ENCODE measurements around the gene MUC20. TPM values are rescaled to one million over a fixed set of nuclear protein-coding genes. Genes with fewer than 3 reads are reported as not detected.
A peak's percentile ranks its signal among the peaks of the same experiment; 100 is the strongest.
"Not testable (repeated sequence)": the region's sequence is repeated elsewhere in the genome, so short reads cannot be mapped to it uniquely, and the experiment has no call there.

MUC20 gene, protein sequence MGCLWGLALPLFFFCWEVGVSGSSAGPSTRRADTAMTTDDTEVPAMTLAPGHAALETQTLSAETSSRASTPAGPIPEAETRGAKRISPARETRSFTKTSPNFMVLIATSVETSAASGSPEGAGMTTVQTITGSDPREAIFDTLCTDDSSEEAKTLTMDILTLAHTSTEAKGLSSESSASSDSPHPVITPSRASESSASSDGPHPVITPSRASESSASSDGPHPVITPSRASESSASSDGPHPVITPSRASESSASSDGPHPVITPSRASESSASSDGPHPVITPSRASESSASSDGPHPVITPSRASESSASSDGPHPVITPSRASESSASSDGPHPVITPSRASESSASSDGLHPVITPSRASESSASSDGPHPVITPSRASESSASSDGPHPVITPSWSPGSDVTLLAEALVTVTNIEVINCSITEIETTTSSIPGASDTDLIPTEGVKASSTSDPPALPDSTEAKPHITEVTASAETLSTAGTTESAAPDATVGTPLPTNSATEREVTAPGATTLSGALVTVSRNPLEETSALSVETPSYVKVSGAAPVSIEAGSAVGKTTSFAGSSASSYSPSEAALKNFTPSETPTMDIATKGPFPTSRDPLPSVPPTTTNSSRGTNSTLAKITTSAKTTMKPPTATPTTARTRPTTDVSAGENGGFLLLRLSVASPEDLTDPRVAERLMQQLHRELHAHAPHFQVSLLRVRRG
- total RNA-seq (10 to 100 TPM in 2 of 6 donors, 1 to 10 TPM in 4; 5.2 to 35.9 (median 8.5) TPM), polyA plus RNA-seq (10 to 100 TPM; 28.8 to 30.4 TPM)

DNA sequence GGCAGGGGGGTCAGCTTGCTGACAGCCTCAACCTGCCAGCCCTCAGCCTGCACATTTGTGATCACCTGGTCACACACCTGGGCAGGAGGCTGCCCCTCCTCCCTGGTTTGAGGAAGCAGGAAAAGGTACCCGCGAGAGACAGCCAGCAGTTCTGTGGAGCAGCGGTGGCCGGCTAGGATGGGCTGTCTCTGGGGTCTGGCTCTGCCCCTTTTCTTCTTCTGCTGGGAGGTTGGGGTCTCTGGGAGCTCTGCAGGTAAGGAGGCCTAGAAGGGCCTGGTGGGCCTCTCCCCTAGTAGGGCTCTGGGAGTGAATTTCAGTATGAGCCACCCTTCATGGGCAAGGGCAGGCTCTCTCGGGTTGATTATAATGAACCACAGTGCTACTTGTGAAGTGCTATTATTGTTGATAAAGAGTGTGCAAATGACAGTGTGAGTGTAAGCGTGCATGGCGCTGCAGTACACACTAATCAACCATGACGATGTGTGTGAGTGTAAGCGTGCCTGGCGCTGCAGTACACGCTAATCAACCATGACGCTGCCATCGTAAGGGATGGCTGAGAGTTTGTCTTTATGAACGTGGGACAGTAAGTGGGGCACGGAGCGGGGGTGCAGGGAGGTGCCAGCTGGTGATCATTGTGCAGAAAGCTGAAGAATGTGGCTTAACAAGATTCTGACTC is at the start of gene MUC20:
MUC20 (plus strand) TSS at position 148 of the 676 bp plus-strand sequence; CDS start at position 178, 30 bp downstream.
- H3K36me3 ChIP-seq, H3K27me3 ChIP-seq, H3K4me1 ChIP-seq, H3K9me3 ChIP-seq, FAIRE-seq: not testable (repeated sequence)
- peak within 1 kb of the TSS; percentile 55 to 77 (median 70) for H3K27ac ChIP-seq
- ATAC-seq = peak; percentile 76 to 88 (median 82)
- intact Hi-C loops (cut with DNase I) = loop anchor here in 1 of 3 donors (2.0 kb wide), 1 partner anchor 100 kb away; no protein-coding TSS in a partner anchor
- DNase-seq = peak in 5 of 6 donors; percentile 36 to 75 (median 50)
- peak within 1 kb of the TSS in 2 of 4 donors; percentile 20 to 26 for H3K4me3 ChIP-seq
- 35 to 42% methylated on average over 13 of the region's 16 CpGs for WGBS, 2 donors

DNA sequence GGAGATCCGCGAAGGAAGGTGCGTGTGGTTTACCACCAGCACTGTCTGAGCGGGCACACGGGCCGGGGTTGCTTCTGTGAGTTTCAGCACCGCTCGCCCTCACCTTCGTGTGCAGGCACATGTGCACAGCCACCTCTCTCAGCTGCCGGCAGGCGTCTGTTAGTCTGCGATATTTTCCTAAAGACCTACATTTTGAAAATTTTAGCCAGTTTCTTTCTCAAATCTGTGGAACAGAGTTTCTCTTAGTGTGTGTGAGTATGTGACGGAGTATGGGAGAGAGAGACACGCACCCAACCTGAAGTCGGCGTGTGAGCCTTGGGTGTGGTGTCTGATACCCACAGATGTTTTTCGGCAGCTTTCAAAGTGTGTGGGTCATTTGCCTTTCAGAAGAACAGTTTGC is 49.5 kb upstream of the MUC20 start:
- WGBS, 2 donors = 92 to 93% methylated on average over 12 to 17 of the region's 17 CpGs
- H3K9me3 ChIP-seq; H3K27ac ChIP-seq; H3K4me3 ChIP-seq; H3K4me1 ChIP-seq; FAIRE-seq; ATAC-seq; DNase-seq; intact Hi-C loops (cut with DNase I); H3K27me3 ChIP-seq: not testable (repeated sequence)
- peaks cover 0 to 31% (median 4%) of the 10 kb centered on the region in 3 donors for H3K36me3 ChIP-seq

DNA sequence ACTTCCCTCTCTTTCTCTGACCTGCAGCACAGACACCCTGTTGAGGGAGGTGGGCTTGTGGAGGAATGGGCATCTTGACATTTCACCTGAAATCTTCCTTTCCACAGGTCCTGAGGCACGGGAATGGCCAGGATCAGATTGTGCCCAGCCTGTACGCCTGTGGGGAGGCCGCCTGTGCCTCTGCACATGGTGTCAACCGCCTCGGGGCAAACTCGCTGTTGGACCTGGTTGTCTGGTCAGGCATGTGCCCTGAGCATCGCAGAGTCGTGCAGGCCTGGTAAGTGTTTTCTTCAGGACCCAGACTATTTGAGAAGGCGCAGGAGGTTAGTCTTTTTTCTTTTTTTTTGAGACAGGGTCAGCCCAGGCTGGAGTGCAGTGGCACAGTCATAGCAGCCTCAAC is 47.1 kb upstream of the MUC20 start:
- H3K27me3 ChIP-seq; H3K4me3 ChIP-seq; DNase-seq; H3K27ac ChIP-seq; ATAC-seq; H3K4me1 ChIP-seq; intact Hi-C loops (cut with DNase I); FAIRE-seq; H3K9me3 ChIP-seq: not testable (repeated sequence)
- peaks cover 0 to 37% (median 4%) of the 10 kb centered on the region in 3 donors for H3K36me3 ChIP-seq
- WGBS, 2 donors = 94 to 95% methylated on average over 7 to 9 of the region's 9 CpGs

DNA sequence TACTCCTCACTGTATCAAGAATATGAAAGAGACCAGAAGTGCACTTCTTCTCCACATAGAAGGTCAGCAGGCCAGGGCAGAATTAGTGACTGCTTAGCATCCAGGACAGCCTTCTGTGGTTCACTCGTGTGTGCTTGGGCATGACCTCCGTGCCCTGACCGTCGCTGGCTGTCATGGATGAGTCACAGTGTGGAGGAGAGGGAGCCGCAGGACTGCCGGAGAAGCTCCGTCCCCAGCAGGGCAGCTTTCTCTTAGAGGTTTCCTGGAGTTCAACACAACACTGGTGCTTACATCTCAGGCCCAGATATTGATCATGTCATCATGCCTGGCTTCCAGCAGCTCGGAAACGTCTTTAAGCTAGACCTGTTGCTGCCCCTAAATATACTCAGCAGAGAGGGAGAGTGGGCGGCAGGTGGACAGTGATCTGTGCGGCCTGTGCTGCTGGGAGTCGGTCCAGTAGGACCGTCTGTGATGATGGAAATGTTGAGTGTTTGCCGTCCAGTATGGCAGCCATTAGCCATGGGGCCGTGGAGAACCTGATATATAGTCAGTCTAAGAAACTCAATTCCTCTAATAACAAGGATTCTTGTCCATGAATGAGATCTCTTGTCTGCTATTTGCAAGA is 42.3 kb upstream of the MUC20 start:
- H3K4me3 ChIP-seq; H3K27me3 ChIP-seq; intact Hi-C loops (cut with DNase I); H3K9me3 ChIP-seq; DNase-seq; H3K27ac ChIP-seq; H3K4me1 ChIP-seq; ATAC-seq; FAIRE-seq: not testable (repeated sequence)
- WGBS, 2 donors = 88 to 89% methylated on average over 15 of the region's 15 CpGs
- peaks cover 0 to 36% (median 4%) of the 10 kb centered on the region in 3 donors for H3K36me3 ChIP-seq

DNA sequence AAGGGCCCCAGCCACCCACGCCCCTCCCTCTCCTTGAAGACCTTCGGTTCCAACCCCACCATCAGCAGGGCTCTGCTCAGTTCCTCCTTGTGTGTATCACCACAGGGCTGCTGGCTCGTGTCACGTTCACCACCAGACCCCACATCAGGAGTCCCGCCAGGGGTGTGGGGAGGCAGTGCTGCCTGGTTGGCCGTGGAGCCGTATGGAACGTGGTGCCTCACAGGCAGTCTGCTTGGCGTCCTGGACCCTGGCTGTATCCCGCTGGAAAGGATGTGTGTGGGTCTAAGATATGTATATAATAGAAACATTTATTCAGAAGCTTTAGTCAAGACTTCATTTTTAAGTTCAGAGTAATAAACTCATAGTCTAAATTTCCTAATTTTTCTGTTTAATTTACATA is 40.1 kb upstream of the MUC20 start:
- H3K27me3 ChIP-seq; H3K4me3 ChIP-seq; ATAC-seq; FAIRE-seq; H3K9me3 ChIP-seq; DNase-seq; H3K4me1 ChIP-seq; intact Hi-C loops (cut with DNase I); H3K27ac ChIP-seq: not testable (repeated sequence)
- 88 to 89% methylated on average over 7 to 8 of the region's 10 CpGs for WGBS, 2 donors
- peaks cover 6 to 26% (median 7%) of the 10 kb centered on the region in 3 donors for H3K36me3 ChIP-seq

DNA sequence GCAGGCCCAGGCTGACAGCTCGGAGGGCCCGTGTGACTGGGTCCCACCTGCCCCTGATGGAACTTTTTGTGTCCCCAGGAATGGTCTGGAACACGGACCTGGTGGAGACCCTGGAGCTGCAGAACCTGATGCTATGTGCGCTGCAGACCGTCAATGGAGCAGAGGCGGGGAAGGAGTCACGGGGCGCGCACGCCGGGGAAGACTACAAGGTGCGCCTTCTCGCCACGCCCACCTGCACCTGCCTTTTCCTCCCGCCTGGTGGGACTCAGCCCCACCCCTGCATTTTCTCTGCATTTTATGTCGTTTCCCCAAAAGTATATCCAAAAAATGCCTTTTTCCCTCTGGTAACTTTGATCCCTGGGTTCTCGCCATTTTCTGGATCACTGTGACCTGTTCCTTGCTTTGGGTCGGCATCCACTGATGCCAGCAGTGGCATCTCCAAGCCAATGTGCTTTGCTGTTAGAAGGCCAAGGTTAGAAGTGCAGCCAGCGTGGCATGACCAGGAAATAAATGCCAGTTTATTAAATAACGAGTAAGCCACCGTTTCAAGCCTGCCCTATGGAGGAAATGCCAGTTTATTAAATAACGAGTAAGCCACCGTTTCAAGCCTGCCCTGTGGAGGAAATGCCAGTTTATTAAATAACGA is 39.2 kb upstream of the MUC20 start:
- peak; percentile 16 to 57 (median 36) for ATAC-seq
- H3K36me3 ChIP-seq = peaks cover 6 to 27% (median 7%) of the 10 kb centered on the region in 3 donors

DNA sequence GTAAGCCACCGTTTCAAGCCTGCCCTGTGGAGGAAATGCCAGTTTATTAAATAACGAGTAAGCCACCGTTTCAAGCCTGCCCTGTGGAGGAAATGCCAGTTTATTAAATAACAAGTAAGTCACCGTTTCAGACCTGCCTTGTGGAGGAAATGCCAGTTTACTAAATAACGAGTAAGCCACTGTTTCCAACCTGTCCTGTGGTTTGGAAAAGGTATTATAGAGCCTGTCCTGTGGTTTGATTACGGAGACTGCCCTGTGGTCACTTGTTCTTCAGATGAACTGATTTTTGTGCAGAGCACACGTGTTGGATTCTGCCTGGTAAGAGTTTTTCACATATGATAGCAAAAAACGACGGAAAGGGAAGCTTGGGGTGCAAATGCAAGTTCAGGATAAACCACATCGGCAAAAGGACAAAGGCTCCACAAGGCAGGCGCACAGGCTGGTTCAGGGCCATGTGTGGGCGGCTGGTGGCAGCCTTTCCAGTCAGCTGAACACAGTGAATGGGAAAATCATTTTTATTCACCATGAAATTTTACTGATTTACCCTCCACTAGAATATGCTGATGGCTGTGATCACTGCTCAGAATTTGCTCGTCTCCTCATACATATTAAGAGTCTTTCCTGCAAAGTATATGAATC is 38.6 kb upstream of the MUC20 start:
- intact Hi-C loops (cut with DNase I); DNase-seq; FAIRE-seq; H3K27me3 ChIP-seq; H3K9me3 ChIP-seq; H3K4me3 ChIP-seq; H3K4me1 ChIP-seq: not testable (repeated sequence)
- 62 to 70% methylated on average over 12 of the region's 13 CpGs for WGBS, 2 donors
- Histone ChIP-seq H3K27ac (peak overlapping the region in 2 of 4 donors; percentile 54 to 77), H3K36me3 (peaks cover 6 to 25% (median 7%) of the 10 kb centered on the region in 3 donors)
- ATAC-seq = peak in 2 of 4 donors; percentile 30 to 32

More for the DNA sequence above, 39.2 kb upstream of the MUC20 start:
- H3K9me3 ChIP-seq; FAIRE-seq; H3K4me3 ChIP-seq; DNase-seq; intact Hi-C loops (cut with DNase I); H3K27me3 ChIP-seq; H3K27ac ChIP-seq; H3K4me1 ChIP-seq: not testable (repeated sequence)
- whole genome bisulfite sequencing, 2 donors = 62 to 69% methylated on average over 4 to 6 of the region's 24 CpGs

DNA sequence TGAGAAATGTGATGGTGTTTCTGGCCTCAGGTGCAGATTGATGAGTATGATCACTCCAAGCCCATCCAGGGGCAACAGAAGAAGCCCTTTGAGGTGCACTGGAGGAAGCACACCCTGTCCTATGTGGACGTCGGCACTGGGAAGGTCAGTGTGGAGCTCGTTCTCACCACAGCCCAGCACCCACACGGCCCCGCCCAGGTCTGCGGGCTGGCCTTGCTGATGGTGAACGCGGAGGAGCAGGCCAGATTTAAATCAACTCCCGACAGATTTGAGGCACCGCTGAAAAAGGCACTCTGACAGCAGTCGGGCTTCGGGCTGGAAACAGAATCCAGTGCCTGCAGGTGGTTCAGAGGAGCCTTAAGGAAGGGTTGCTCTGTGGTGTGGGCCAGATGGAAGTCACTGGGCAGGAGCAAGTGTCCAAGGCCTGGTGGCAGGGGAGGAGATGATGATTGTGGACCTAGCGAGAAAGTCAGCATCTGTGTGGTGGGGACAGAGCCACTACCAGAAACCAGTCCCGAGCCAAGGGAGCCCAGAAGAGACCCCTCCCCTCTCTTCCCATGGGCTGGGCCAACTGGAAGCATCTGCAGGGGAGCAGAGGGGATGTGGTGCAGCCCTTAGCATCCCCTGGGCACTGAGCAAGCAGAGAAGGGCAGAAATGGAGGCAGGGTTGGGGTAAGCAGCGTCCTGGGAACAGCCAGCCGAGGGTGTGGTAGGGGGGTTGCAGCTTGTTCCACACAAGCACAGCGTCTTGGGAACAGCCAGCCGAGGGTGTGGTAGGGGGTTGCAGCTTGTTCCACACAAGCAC is 36.9 kb upstream of the MUC20 start:
- Histone ChIP-seq H3K36me3 (peaks cover 6 to 18% (median 10%) of the 10 kb centered on the region in 3 donors), H3K27ac (peak overlapping the region in 1 of 4 donors; percentile 77)
- FAIRE-seq; H3K9me3 ChIP-seq; H3K4me1 ChIP-seq; H3K4me3 ChIP-seq; intact Hi-C loops (cut with DNase I); H3K27me3 ChIP-seq; DNase-seq: not testable (repeated sequence)
- whole genome bisulfite sequencing, 2 donors = 78 to 79% methylated on average over 18 of the region's 18 CpGs
- ATAC-seq = peak; percentile 14 to 33 (median 20)

DNA sequence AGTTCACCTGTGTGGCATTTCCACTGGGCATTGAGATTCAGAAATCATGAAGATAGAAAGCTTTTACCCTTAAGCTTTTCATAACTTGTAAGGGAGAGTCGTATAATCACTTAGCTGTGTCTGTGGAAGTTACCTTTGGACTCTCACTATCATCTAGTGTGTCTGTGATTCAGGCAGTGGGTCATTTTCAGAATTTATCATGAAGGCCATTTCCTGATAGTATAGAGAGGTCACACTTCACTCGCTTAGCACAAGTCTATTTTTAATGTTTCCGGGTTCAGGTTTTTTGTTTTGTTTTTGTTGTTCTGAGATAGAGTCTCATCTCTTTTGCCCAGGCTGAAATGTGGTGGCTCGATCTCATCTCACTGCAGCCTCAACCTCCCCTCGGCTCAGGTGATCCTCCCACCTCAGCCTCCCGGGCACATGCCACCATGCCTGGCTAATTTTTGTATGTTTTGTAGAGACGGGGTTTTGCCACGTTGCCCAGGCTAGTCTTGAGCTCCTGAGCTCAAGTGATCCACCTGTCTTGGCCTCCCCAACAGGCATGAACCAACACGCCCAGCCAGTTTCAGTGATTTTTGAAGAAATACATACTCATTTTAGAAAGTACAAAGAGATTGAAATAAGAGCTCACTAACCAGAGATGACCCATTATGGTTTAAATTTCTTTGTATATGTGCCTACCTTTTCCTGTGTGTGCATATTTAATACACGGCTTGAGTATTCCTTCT is 36.1 kb upstream of the MUC20 start:
- ATAC-seq = peak; percentile 22 to 64 (median 50)
- peaks cover 6 to 26% (median 15%) of the 10 kb centered on the region in 3 donors for H3K36me3 ChIP-seq
- intact Hi-C loops (cut with DNase I); H3K27ac ChIP-seq; H3K27me3 ChIP-seq; FAIRE-seq; H3K4me3 ChIP-seq; H3K9me3 ChIP-seq; H3K4me1 ChIP-seq; DNase-seq: not testable (repeated sequence)
- 78 to 83% methylated on average over 8 of the region's 10 CpGs for WGBS, 2 donors

Measured in pancreas (tissue), 10 donors.